Measurements from ENCODE around the gene CLEC2L. TPM values are rescaled to one million over a fixed set of nuclear protein-coding genes. Genes with fewer than 3 reads are reported as not detected.

The CLEC2L gene
- total RNA-seq, 4 donors from 2014 or later = not detected

DNA sequence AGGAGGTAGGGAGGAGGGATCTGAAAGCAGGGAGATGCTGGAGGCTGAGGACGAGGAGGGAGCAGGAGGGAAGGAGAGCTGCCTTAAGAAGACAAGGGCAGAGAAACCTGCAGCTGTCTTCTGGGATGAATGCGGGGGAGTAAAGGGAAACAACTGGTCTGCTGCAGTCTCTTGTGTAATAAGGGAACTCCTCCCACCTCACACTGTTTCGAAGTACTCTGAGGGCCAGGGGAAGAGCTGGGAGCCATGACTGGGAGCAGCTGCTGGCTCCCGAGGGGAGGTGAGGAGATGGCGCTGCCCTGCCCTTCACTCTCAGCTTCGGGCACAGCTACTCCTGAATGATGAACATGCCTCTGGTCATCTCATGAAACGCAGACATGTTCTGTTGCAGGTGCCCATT, 65.1 kb downstream of the CLEC2L start:
- H3K27me3 ChIP-seq = no peaks in the 10 kb centered on the region
- TF ChIP-seq EP300 (IDR thresholded peaks at IDR 0.05) (no peak), CTCF (IDR thresholded peaks at IDR 0.05) (no peak), POLR2AphosphoS5 (IDR thresholded peaks at IDR 0.05) (no peak), POLR2A (IDR thresholded peaks at IDR 0.05; ENCODE audit: low read depth) (no peak)
- H3K4me3 ChIP-seq = no peak overlapping the region
- no peaks in the 10 kb centered on the region for H3K9me3 ChIP-seq
- intact Hi-C loops (cut with DNase I) = no loop called here
- peak overlapping the region in 3 of 4 donors; percentile 9 to 15 (median 13) for H3K27ac ChIP-seq (replicated peaks in 1 of 4)
- WGBS = 34% methylated on average over 5 of the region's 7 CpGs
- H3K4me1 ChIP-seq = peaks cover 0 to 11% (median 7%) of the 10 kb centered on the region in 4 donors
- H3K36me3 ChIP-seq = peaks cover 4 to 98% (median 71%) of the 10 kb centered on the region in 4 donors
- DNase-seq (ENCODE audit: extremely low spot score) = peak; percentile 90

DNA sequence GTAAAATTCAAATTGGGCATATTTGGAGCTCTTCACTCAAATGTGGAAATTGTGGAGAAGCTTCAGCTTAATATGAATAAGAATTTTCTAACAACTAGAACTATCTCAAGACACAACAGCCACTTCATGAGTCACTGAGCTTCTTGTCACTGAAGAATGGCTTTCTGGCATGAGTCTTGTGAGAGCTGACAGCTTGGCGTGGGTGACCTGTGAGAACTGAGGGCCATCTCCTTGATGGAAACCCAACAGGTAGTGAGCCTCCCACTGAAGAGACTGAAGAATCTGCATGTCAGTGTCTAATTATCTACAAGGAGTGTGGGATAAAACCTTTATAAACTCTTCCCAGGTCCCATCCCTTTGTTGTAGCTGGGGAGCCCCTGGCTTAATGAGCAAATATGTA, 66.0 kb downstream of the CLEC2L start:
- Histone ChIP-seq H3K27me3 (no peaks in the 10 kb centered on the region), H3K9me3 (no peaks in the 10 kb centered on the region), H3K4me3 (no peak overlapping the region), H3K27ac (replicated peaks in 1 of 4) (no peak overlapping the region), H3K4me1 (peaks cover 0 to 11% (median 7%) of the 10 kb centered on the region in 4 donors), H3K36me3 (peaks cover 5 to 98% (median 71%) of the 10 kb centered on the region in 4 donors)
- WGBS = 100% methylated on average over 1 of the region's 1 CpG
- intact Hi-C loops (cut with DNase I) = no loop called here
- no peak for TF ChIP-seq POLR2AphosphoS5 (IDR thresholded peaks at IDR 0.05)
- no peak for TF ChIP-seq POLR2A (IDR thresholded peaks at IDR 0.05; ENCODE audit: low read depth)
- no peak for TF ChIP-seq EP300 (IDR thresholded peaks at IDR 0.05)
- no peak for TF ChIP-seq CTCF (IDR thresholded peaks at IDR 0.05)
- peak; percentile 57 for DNase-seq (ENCODE audit: extremely low spot score)

- no peaks in the 10 kb centered on the region for H3K9me3 ChIP-seq
- 88% methylated on average over 3 of the region's 3 CpGs for WGBS
- H3K27me3 ChIP-seq = no peaks in the 10 kb centered on the region
- H3K36me3 ChIP-seq = peaks cover 25 to 100% (median 79%) of the 10 kb centered on the region in 4 donors
- TF ChIP-seq POLR2AphosphoS5 (IDR thresholded peaks at IDR 0.05) = no peak
- TF ChIP-seq EP300 (IDR thresholded peaks at IDR 0.05) = no peak
- no peak for TF ChIP-seq POLR2A (IDR thresholded peaks at IDR 0.05; ENCODE audit: low read depth)
- no peak for TF ChIP-seq CTCF (IDR thresholded peaks at IDR 0.05)
- H3K4me1 ChIP-seq = peaks cover 0 to 7% (median 0%) of the 10 kb centered on the region in 4 donors
- no peak overlapping the region for H3K27ac ChIP-seq (replicated peaks in 1 of 4)
- DNase-seq (ENCODE audit: extremely low spot score) = no peak
- intact Hi-C loops (cut with DNase I) = no loop called here
- H3K4me3 ChIP-seq = no peak overlapping the region
These were observed 68.2 kb downstream of the CLEC2L start for GRCh38 chr7:139591550-139592195.

DNA sequence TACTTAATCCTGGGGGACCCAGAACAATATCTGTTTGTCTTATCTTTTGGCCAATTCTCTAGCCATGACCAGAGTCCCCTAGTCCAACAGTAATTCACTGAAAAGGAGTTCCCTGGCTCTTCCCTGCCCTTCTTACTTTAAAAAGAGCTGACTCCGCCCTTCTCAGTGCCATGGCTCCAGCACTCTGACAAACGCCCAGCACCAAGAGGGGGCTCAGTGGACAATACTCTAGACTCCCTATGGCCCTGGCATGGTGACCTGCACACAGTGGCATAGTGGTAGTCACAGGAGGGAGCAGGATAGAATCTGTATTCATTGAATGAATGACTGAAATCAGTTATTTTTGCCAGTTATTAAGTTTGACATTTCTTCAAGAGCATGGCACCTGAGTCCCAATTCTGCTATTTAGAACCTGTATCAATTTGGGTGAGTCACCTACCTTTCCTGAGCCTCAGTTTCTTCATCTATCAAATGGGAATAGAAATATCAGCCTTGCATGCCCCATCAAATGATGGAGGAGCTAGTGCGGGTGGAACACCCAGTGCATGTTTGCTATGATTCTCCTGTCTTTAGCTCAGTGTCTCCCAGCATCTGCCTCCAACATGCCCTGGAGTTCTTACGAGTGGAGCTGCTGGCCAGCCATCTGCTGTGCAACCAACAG, 69.4 kb downstream of the CLEC2L start:
- TF ChIP-seq POLR2A (IDR thresholded peaks at IDR 0.05; ENCODE audit: low read depth) = no peak
- TF ChIP-seq CTCF (IDR thresholded peaks at IDR 0.05) = no peak
- no peak for TF ChIP-seq POLR2AphosphoS5 (IDR thresholded peaks at IDR 0.05)
- no peak for TF ChIP-seq EP300 (IDR thresholded peaks at IDR 0.05)
- intact Hi-C loops (cut with DNase I) = no loop called here
- DNase-seq (ENCODE audit: extremely low spot score) = no peak
- no peak overlapping the region for H3K4me3 ChIP-seq
- 100% methylated on average over 4 of the region's 4 CpGs for WGBS
- H3K36me3 ChIP-seq = peaks cover 27 to 100% (median 83%) of the 10 kb centered on the region in 4 donors
- H3K27me3 ChIP-seq = no peaks in the 10 kb centered on the region
- H3K9me3 ChIP-seq = no peaks in the 10 kb centered on the region
- no peak overlapping the region for H3K27ac ChIP-seq (replicated peaks in 1 of 4)
- H3K4me1 ChIP-seq = peaks cover 0 to 7% (median 0%) of the 10 kb centered on the region in 4 donors
